Type B pancreatic cell (in vitro differentiated cells): Measurements from ENCODE around the gene RPIA. TPM values are rescaled to one million over a fixed set of nuclear protein-coding genes. Genes with fewer than 3 reads are reported as not detected.

Experiments used
- DNase-seq: peaks from one replicate; pipeline ENCODE4 v3.0.0; 2021; ENCODE audit warnings: mixed read lengths; ENCODE audit not compliant: unreplicated experiment; ENCODE audit errors: extremely low spot score
- H3K27ac Mint-ChIP-seq: 2 replicates; pipeline ENCODE4 v1.8.0; 2021; ENCODE audit warnings: mild to moderate bottlenecking, mixed read lengths
- H3K27me3 Mint-ChIP-seq: 2 replicates; pipeline ENCODE4 v1.8.0; 2021; ENCODE audit warnings: mixed read lengths
- H3K36me3 Mint-ChIP-seq: 2 replicates; pipeline ENCODE4 v1.8.0; 2021; ENCODE audit warnings: mixed read lengths
- H3K4me1 Mint-ChIP-seq: one replicate; pipeline ENCODE4 v1.8.0; 2021; ENCODE audit warnings: mixed read lengths; ENCODE audit not compliant: unreplicated experiment
- H3K4me3 Mint-ChIP-seq: 2 replicates; pipeline ENCODE4 v1.8.0; 2021; ENCODE audit warnings: mild to moderate bottlenecking, mixed read lengths
- H3K9me3 Mint-ChIP-seq: 2 replicates; pipeline ENCODE4 v1.8.0; 2021; ENCODE audit warnings: mixed read lengths
- total RNA-seq: library from RNA; stranded (reverse); gene quantifications from 2 replicates; pipeline ENCODE4 v1.2.1, GENCODE V29; 2021; ENCODE audit warnings: low replicate concordance
- TF ChIP-seq, protein P1 (sequence below): fragments of 200-600 bp; sonication (generic); conservative IDR thresholded peaks from 2 replicates; pipeline ENCODE4 v1.5.0; 2021; ENCODE audit warnings: antibody characterized with exemption, mild to moderate bottlenecking

The RPIA gene
- total RNA-seq, 1 donor from 2014 or later = 27.3 TPM

DNA sequence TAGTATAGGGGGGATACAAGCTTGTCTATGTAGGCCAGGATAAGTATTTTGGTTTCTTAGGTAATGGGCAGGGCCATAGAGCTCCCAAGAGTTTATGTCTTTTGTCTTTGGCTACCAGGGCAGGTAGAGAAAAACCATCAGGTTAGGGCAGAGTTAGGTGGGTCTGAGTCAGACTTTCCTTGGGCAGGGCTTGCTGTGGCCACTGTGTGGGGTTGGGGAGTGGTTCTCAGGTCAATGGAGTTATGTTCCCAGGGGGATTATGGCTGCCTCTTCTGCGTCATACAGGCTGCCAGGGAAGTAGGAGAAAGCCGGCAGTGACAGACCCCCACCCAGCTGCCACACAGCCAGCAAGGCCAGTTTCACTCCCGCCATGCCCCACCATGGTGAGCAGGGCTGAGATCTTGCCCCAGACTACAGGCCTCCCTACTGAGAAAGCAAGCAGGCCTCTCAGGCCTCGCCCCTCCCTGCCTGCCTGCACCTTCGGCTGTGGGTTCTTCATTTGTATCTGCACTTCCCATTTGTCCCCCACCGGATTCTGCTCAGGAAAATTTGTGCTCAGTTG lies 55.5 kb downstream of the RPIA start:
- Mint-ChIP-seq H3K4me3 (no peak overlapping the region), H3K27ac (no peak overlapping the region), H3K4me1 (no peaks in the 10 kb centered on the region), H3K27me3 (no peaks in the 10 kb centered on the region), H3K9me3 (peaks cover 16% of the 10 kb centered on the region), H3K36me3 (peaks cover 80% of the 10 kb centered on the region)
- DNase-seq = no peak
- TF ChIP-seq, protein P1, sequence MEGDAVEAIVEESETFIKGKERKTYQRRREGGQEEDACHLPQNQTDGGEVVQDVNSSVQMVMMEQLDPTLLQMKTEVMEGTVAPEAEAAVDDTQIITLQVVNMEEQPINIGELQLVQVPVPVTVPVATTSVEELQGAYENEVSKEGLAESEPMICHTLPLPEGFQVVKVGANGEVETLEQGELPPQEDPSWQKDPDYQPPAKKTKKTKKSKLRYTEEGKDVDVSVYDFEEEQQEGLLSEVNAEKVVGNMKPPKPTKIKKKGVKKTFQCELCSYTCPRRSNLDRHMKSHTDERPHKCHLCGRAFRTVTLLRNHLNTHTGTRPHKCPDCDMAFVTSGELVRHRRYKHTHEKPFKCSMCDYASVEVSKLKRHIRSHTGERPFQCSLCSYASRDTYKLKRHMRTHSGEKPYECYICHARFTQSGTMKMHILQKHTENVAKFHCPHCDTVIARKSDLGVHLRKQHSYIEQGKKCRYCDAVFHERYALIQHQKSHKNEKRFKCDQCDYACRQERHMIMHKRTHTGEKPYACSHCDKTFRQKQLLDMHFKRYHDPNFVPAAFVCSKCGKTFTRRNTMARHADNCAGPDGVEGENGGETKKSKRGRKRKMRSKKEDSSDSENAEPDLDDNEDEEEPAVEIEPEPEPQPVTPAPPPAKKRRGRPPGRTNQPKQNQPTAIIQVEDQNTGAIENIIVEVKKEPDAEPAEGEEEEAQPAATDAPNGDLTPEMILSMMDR = no peak

DNA sequence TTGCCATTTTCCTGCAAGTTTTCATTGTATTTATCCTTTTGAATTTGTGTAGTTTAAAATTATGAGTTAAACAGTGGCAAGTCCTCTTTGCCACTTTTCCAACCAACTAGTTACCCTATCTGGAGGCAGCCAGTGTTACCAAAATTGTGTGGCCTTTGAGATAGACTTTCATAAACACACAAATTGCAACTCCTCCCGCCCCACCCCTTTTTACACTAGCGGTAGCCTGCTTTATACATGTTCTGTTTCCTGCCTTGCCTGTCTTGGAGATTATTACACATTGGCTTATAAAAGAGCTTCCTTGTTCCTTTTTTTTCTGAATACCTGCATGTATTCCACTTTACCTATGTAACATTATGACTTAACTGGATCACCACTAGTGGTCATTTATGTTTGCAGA lies 56.5 kb downstream of the RPIA start:
- Mint-ChIP-seq H3K4me1 (no peaks in the 10 kb centered on the region), H3K27ac (peak overlapping the region; percentile 25), H3K27me3 (no peaks in the 10 kb centered on the region), H3K36me3 (peaks cover 74% of the 10 kb centered on the region), H3K9me3 (peaks cover 16% of the 10 kb centered on the region), H3K4me3 (no peak overlapping the region)
- no peak for DNase-seq
- TF ChIP-seq, protein P1 = no peak

DNA sequence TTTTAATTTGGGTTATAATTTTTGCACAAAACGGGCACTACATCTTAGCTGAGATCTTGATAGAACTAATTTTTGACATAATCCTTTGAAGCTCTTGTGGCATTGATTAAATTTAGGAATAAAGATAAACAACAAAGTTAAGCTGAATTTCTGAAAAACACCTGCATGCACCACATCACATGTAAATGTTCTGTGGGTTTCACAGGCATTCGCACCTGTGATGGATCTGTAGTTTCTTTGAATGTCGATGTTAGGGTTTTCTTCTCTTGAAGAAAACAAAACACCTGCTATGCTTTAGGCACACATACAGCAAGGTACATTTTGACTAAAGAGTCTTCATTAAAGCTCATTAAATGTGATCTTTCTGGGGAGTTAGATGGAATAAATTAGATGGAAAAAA lies 60.3 kb downstream of the RPIA start:
- H3K27me3 Mint-ChIP-seq = no peaks in the 10 kb centered on the region
- H3K9me3 Mint-ChIP-seq = peaks cover 1% of the 10 kb centered on the region
- H3K27ac Mint-ChIP-seq = no peak overlapping the region
- H3K4me1 Mint-ChIP-seq = no peaks in the 10 kb centered on the region
- peaks cover 46% of the 10 kb centered on the region for H3K36me3 Mint-ChIP-seq
- DNase-seq = no peak
- TF ChIP-seq, protein P1 = no peak
- H3K4me3 Mint-ChIP-seq = no peak overlapping the region

DNA sequence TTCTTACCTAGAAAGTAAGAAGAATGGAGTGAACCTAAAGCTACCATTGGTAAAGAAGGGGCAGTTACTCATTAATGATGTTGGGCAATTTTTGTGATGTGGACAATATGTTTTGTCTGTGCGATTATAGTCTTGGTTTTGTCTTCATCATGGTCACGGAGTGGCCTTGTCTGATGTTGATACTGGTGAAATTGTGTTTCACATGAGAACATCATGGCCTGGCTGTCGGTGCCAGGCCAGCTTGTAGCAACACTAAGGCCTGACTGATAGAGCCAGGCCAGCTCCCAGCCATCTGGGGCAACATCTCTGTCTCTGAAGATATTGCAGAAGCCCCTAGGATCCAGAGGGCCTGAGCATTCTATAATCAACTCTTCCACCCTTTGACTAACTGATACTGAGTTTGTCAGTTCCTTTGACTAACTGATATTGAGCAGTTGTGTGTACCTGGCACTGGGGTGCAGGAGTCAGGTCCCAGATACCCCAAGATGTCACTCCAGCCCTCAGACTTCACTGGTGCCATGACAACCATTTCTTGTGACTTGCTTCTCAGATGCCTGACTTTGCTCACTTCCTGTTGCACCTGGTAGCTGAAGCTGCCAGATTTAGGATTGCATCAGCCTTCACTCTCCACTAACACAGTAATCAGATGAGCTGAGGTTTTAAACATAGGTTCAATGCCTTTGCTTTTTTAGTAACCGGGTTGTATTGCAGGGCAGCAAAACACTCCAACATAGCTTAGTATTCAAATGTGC lies 62.5 kb downstream of the RPIA start:
- no peak overlapping the region for H3K27ac Mint-ChIP-seq
- TF ChIP-seq, protein P1 = no peak
- H3K4me1 Mint-ChIP-seq = no peaks in the 10 kb centered on the region
- H3K36me3 Mint-ChIP-seq = peaks cover 37% of the 10 kb centered on the region
- no peak overlapping the region for H3K4me3 Mint-ChIP-seq
- no peaks in the 10 kb centered on the region for H3K27me3 Mint-ChIP-seq
- peaks cover 11% of the 10 kb centered on the region for H3K9me3 Mint-ChIP-seq
- DNase-seq = no peak

DNA sequence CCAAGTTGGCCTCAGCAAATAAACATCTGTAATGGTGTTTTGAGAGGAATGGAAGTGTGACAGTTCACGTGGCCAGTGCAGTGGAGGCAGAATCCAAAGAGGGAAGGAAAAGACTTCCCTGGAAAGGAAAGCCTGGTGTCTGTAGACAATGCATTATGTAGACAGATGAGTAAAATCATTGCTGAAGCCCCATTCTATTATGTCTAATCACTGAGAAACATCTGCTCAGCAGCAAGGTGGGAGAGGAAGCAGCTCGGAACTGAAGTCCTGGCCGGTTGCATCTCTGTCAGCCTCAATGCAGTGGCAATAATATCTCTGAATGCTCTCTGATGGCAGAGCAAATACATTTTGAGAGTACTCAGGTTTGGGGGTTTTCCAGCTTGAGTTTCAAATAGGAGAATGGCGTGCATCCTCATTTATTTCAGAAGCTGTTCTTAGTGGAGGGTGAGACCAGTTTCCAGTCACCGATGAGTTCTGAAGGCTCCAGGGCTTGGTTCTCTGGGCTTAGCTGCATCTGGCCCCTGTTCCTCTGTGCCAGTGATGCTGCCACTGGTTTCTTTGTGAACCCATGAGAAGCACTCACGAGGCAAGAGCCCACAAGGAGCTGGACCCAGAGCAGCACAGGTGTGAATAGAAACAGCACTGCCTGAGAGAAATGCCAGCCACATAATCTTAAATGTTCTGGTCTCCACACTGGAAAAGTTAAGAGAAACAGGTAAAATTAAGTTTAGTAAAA lies 63.3 kb downstream of the RPIA start:
- H3K9me3 Mint-ChIP-seq = peaks cover 11% of the 10 kb centered on the region
- H3K27ac Mint-ChIP-seq = no peak overlapping the region
- DNase-seq = no peak
- peaks cover 33% of the 10 kb centered on the region for H3K36me3 Mint-ChIP-seq
- TF ChIP-seq, protein P1 = no peak
- no peak overlapping the region for H3K4me3 Mint-ChIP-seq
- no peaks in the 10 kb centered on the region for H3K27me3 Mint-ChIP-seq
- no peaks in the 10 kb centered on the region for H3K4me1 Mint-ChIP-seq
